ENCODE results near the gene MT2A.

GRCh38 chr16:56617212-56618085 is 9.1 kb downstream of the MT2A start:
- TF ChIP-seq POLR2A (IDR thresholded peaks at IDR 0.05; ENCODE audit: low read depth, low read length) (no peak), POLR2AphosphoS5 (IDR thresholded peaks at IDR 0.05; ENCODE audit: low read depth, low read length) (no peak)

Data from GM12892 (cell line).